Measurements from ENCODE around the gene DIDO1.

GRCh38 chr20:62941792-62942191 lies 15.5 kb upstream of the DIDO1 start:
- TF ChIP-seq POLR2A (IDR thresholded peaks at IDR 0.05) (no peak), EP300 (IDR thresholded peaks at IDR 0.05) (no peak), POLR2AphosphoS5 (IDR thresholded peaks at IDR 0.05) (no peak)
